HuH-7.5 (cell line): Measurements from ENCODE around the gene SSU72.

ENCODE experiments used
- DNase-seq: peaks from one replicate; pipeline ENCODE4 v3.0.0; 2011; ENCODE audit warnings: low spot score

The SSU72 gene

GRCh38 chr1:1574721-1575537 lies at the start of gene SSU72:
Gene SSU72 (minus strand): TSS chr1:1574863. CDS start chr1:1574557, 306 bp downstream.
- peak; percentile 88 for DNase-seq

- DNase-seq, result no peak
These were observed 49.2 kb upstream of the SSU72 start for GRCh38 chr1:1623631-1624442.

- no peak for DNase-seq
These were observed 48.5 kb upstream of the SSU72 start for GRCh38 chr1:1623181-1623630.

- no peak for DNase-seq
These were observed 48.1 kb upstream of the SSU72 start for GRCh38 chr1:1622788-1623094.

- no peak for DNase-seq
These were observed 47.5 kb upstream of the SSU72 start for GRCh38 chr1:1622010-1622787.

GRCh38 chr1:1621173-1622009 lies 46.7 kb upstream of the SSU72 start:
- DNase-seq, result no peak

- DNase-seq, result no peak
These were observed 45.9 kb upstream of the SSU72 start for GRCh38 chr1:1620433-1621139.

- DNase-seq, result no peak
These were observed 45.3 kb upstream of the SSU72 start for GRCh38 chr1:1619917-1620361.

GRCh38 chr1:1618396-1619068 lies 43.9 kb upstream of the SSU72 start:
- DNase-seq, result no peak

GRCh38 chr1:1617925-1618324 lies 43.3 kb upstream of the SSU72 start:
- no peak for DNase-seq

GRCh38 chr1:1617516-1617915 lies 42.9 kb upstream of the SSU72 start:
- DNase-seq, result no peak

GRCh38 chr1:1616838-1617237 lies 42.2 kb upstream of the SSU72 start:
- DNase-seq, result no peak

GRCh38 chr1:1616045-1616790 lies 41.6 kb upstream of the SSU72 start:
- DNase-seq, result peak; percentile 73

- peak; percentile 100 for DNase-seq
These were observed 40.8 kb upstream of the SSU72 start, which contains the start of gene MIB2 for GRCh38 chr1:1615256-1616044. Gene MIB2 (plus strand): TSS chr1:1615500. CDS start chr1:1623453, 7,953 bp downstream.

- DNase-seq, result no peak
These were observed 40.2 kb upstream of the SSU72 start for GRCh38 chr1:1614954-1615255.

GRCh38 chr1:1614204-1614953 lies 39.7 kb upstream of the SSU72 start:
- DNase-seq, result peak; percentile 75

- DNase-seq, result no peak
These were observed 38.9 kb upstream of the SSU72 start for GRCh38 chr1:1613509-1614082.

- no peak for DNase-seq
These were observed 37.4 kb upstream of the SSU72 start for GRCh38 chr1:1612104-1612400.
